Activated CD8-positive, alpha-beta T cell treated with anti-CD3 and anti-CD28 coated beads, Interleukin-2, amount 10 ng/mL, durations not matched to agents 7 days and 5 days (primary cell): Measurements from ENCODE around the gene RHOBTB3. TPM values are rescaled to one million over a fixed set of nuclear protein-coding genes. Genes with fewer than 3 reads are reported as not detected.
"Not testable (repeated sequence)": the region's sequence is repeated elsewhere in the genome, so short reads cannot be mapped to it uniquely, and the experiment has no call there.

Source experiments
- ATAC-seq: fragments of 150-1000 bp; cut with Tn5 transposase; one replicate; pipeline ENCODE4 v1.10.0; 2021; ENCODE audit warnings: moderate library complexity
- CTCF ChIA-PET: fragments of 350-600 bp; sonication (Branson Sonifier 250); formaldehyde crosslinking; loops from one replicate; lab custom pipeline; 2021; ENCODE audit warnings: antibody characterized with exemption; lab: Charles Lee
- POLR2A ChIA-PET: fragments of 350-600 bp; sonication (Branson Sonifier 250); formaldehyde crosslinking; loops from one replicate; lab custom pipeline; 2021; ENCODE audit warnings: antibody characterized with exemption; lab: Charles Lee
- DNase-seq: peaks from one replicate; pipeline ENCODE4 v3.0.0-alpha.2; 2020
- H3K27ac Mint-ChIP-seq: one replicate; pipeline ENCODE4 v1.8.0; 2021; ENCODE audit warnings: mild to moderate bottlenecking, mixed read lengths
- H3K27me3 Mint-ChIP-seq: one replicate; pipeline ENCODE4 v1.8.0; 2021; ENCODE audit warnings: low read depth, mixed read lengths
- H3K36me3 Mint-ChIP-seq: one replicate; pipeline ENCODE4 v1.8.0; 2021; ENCODE audit warnings: low read depth, mixed read lengths
- H3K4me1 Mint-ChIP-seq: one replicate; pipeline ENCODE4 v1.8.0; 2021; ENCODE audit warnings: low read depth, mixed read lengths
- H3K4me3 Mint-ChIP-seq: one replicate; pipeline ENCODE4 v1.8.0; 2021; ENCODE audit warnings: mild to moderate bottlenecking, mixed read lengths
- H3K9me3 Mint-ChIP-seq: one replicate; pipeline ENCODE4 v1.8.0; 2022; ENCODE audit warnings: mixed read lengths; ENCODE audit not compliant: insufficient read depth
- total RNA-seq, 2 experiments: library from RNA; stranded (reverse); gene quantifications; one replicate each; pipeline ENCODE4 v1.2.3, GENCODE V29; 2021

Gene RHOBTB3
- total RNA-seq, 2 experiments from 2014 or later: 0.21 to 0.32 TPM

GRCh38 chr5:95825495-95825894, 94.4 kb downstream of the RHOBTB3 start:
- peak overlapping the region; percentile 58 for H3K27ac Mint-ChIP-seq
- H3K4me3 Mint-ChIP-seq: no peak overlapping the region
- ATAC-seq (no peak), DNase-seq (no peak)
- CTCF ChIA-PET: interaction anchor here (3.3 to 9.8 kb wide), 3 partner anchors 11 to 44 kb away, joined by 38 to 130 read pairs (median 111); no protein-coding TSS in a partner anchor
- no peaks in the 10 kb centered on the region for H3K9me3 Mint-ChIP-seq
- POLR2A ChIA-PET: interaction anchor here (5.7 to 6.7 kb wide), 2 partner anchors 10 to 17 kb away, joined by 46 to 53 read pairs; no protein-coding TSS in a partner anchor
- peaks cover 8% of the 10 kb centered on the region for H3K36me3 Mint-ChIP-seq
- no peaks in the 10 kb centered on the region for H3K27me3 Mint-ChIP-seq
- H3K4me1 Mint-ChIP-seq: peaks cover 52% of the 10 kb centered on the region

GRCh38 chr5:95826949-95827891, 96.1 kb downstream of the RHOBTB3 start:
- Mint-ChIP-seq H3K36me3 (no peaks in the 10 kb centered on the region), H3K27ac (no peak overlapping the region), H3K9me3 (no peaks in the 10 kb centered on the region), H3K4me3 (no peak overlapping the region), H3K27me3 (no peaks in the 10 kb centered on the region), H3K4me1 (peaks cover 44% of the 10 kb centered on the region)
- ATAC-seq: no peak
- no peak for DNase-seq
- ChIA-PET POLR2A (no interaction called here), CTCF (interaction anchor here (1.2 to 1.7 kb wide), 2 partner anchors 11 to 38 kb away, joined by 3 to 6 read pairs; no protein-coding TSS in a partner anchor)

- DNase-seq: no peak
- ChIA-PET CTCF (interaction anchor here (0.8 to 1.7 kb wide), 5 partner anchors 8 to 66 kb away, joined by 3 to 8 read pairs (median 5); no protein-coding TSS in a partner anchor), POLR2A (no interaction called here)
- Mint-ChIP-seq H3K27ac (no peak overlapping the region), H3K36me3 (no peaks in the 10 kb centered on the region), H3K9me3 (no peaks in the 10 kb centered on the region), H3K4me1 (peaks cover 47% of the 10 kb centered on the region), H3K4me3 (no peak overlapping the region), H3K27me3 (no peaks in the 10 kb centered on the region)
- no peak for ATAC-seq
Observed at GRCh38 chr5:95827892-95828246, 96.7 kb downstream of the RHOBTB3 start.

- CTCF ChIA-PET: interaction anchor here (2.9 kb wide), 1 partner anchor 49 kb away, joined by 19 read pairs; no protein-coding TSS in a partner anchor
- POLR2A ChIA-PET: no interaction called here
Observed at GRCh38 chr5:95830226-95830625, 99.1 kb downstream of the RHOBTB3 start.

GRCh38 chr5:95832664-95833063, 101.5 kb downstream of the RHOBTB3 start:
- H3K4me1 Mint-ChIP-seq: peaks cover 51% of the 10 kb centered on the region
- no peaks in the 10 kb centered on the region for H3K27me3 Mint-ChIP-seq
- CTCF ChIA-PET: interaction anchor here (1.1 to 2.9 kb wide), 4 partner anchors 10 to 51 kb away, joined by 4 to 19 read pairs (median 8); partner anchors contain the start of gene GLRX
- ATAC-seq (no peak), DNase-seq (no peak)
- H3K9me3 Mint-ChIP-seq: no peaks in the 10 kb centered on the region
- H3K36me3 Mint-ChIP-seq: no peaks in the 10 kb centered on the region
- H3K27ac Mint-ChIP-seq: no peak overlapping the region
- H3K4me3 Mint-ChIP-seq: no peak overlapping the region
- POLR2A ChIA-PET: interaction anchor here (1.3 kb wide), 1 partner anchor 8 kb away, joined by 4 read pairs; no protein-coding TSS in a partner anchor

More at GRCh38 chr5:95830226-95830625, 99.1 kb downstream of the RHOBTB3 start:
- no peaks in the 10 kb centered on the region for H3K27me3 Mint-ChIP-seq
- H3K4me3 Mint-ChIP-seq: no peak overlapping the region
- ATAC-seq (no peak), DNase-seq (no peak)
- H3K27ac Mint-ChIP-seq: no peak overlapping the region
- peaks cover 45% of the 10 kb centered on the region for H3K4me1 Mint-ChIP-seq
- H3K9me3 Mint-ChIP-seq: no peaks in the 10 kb centered on the region
- no peaks in the 10 kb centered on the region for H3K36me3 Mint-ChIP-seq

GRCh38 chr5:95835682-95836385, 104.7 kb downstream of the RHOBTB3 start:
- ChIA-PET POLR2A (interaction anchor here (0.6 to 3.6 kb wide), 3 partner anchors 13 to 501 kb away, joined by 3 to 46 read pairs (median 4); partner anchors contain the start of gene GLRX), CTCF (interaction anchor here (1.0 to 22.7 kb wide), 8 partner anchors 8 to 189 kb away, joined by 3 to 536 read pairs (median 10); partner anchors contain the start of genes GLRX and RFESD)
- H3K27ac Mint-ChIP-seq: peak overlapping the region; percentile 94

GRCh38 chr5:95836544-95836943, 105.4 kb downstream of the RHOBTB3 start:
- CTCF ChIA-PET: interaction anchor here (1.0 to 22.7 kb wide), 8 partner anchors 11 to 190 kb away, joined by 3 to 536 read pairs (median 6); partner anchors contain the start of genes GLRX and RFESD

More at GRCh38 chr5:95835682-95836385, 104.7 kb downstream of the RHOBTB3 start:
- H3K4me3 Mint-ChIP-seq: peak overlapping the region; percentile 80
- peaks cover 60% of the 10 kb centered on the region for H3K4me1 Mint-ChIP-seq
- no peaks in the 10 kb centered on the region for H3K9me3 Mint-ChIP-seq
- DNase-seq: no peak
- H3K27me3 Mint-ChIP-seq: no peaks in the 10 kb centered on the region
- no peaks in the 10 kb centered on the region for H3K36me3 Mint-ChIP-seq
- ATAC-seq: no peak

GRCh38 chr5:95836971-95837370, 105.8 kb downstream of the RHOBTB3 start:
- H3K4me3 Mint-ChIP-seq, H3K36me3 Mint-ChIP-seq, H3K9me3 Mint-ChIP-seq, ATAC-seq, DNase-seq, H3K27me3 Mint-ChIP-seq: not testable (repeated sequence)
- H3K4me1 Mint-ChIP-seq: peaks cover 64% of the 10 kb centered on the region
- H3K27ac Mint-ChIP-seq: peak overlapping the region; percentile 8
- CTCF ChIA-PET: interaction anchor here (1.0 to 22.7 kb wide), 8 partner anchors 11 to 190 kb away, joined by 3 to 536 read pairs (median 6); partner anchors contain the start of genes GLRX and RFESD
- POLR2A ChIA-PET: interaction anchor here (1.3 to 3.6 kb wide), 2 partner anchors 14 to 29 kb away, joined by 4 to 46 read pairs; partner anchors contain the start of gene GLRX

More at GRCh38 chr5:95836544-95836943, 105.4 kb downstream of the RHOBTB3 start:
- Mint-ChIP-seq H3K36me3 (no peaks in the 10 kb centered on the region), H3K27me3 (no peaks in the 10 kb centered on the region), H3K9me3 (no peaks in the 10 kb centered on the region), H3K4me3 (no peak overlapping the region), H3K4me1 (peaks cover 60% of the 10 kb centered on the region), H3K27ac (peak overlapping the region; percentile 8)
- no peak for ATAC-seq
- DNase-seq: no peak
- POLR2A ChIA-PET: interaction anchor here (1.3 to 3.6 kb wide), 2 partner anchors 14 to 29 kb away, joined by 4 to 46 read pairs; partner anchors contain the start of gene GLRX

- peaks cover 67% of the 10 kb centered on the region for H3K4me1 Mint-ChIP-seq
- CTCF ChIA-PET: interaction anchor here (0.8 to 22.7 kb wide), 6 partner anchors 10 to 193 kb away, joined by 3 to 536 read pairs (median 23); partner anchors contain the start of genes GLRX and RFESD
- H3K36me3 Mint-ChIP-seq: no peaks in the 10 kb centered on the region
- no peak overlapping the region for H3K27ac Mint-ChIP-seq
- H3K27me3 Mint-ChIP-seq: no peaks in the 10 kb centered on the region
- no peaks in the 10 kb centered on the region for H3K9me3 Mint-ChIP-seq
- DNase-seq: no peak
- no peak overlapping the region for H3K4me3 Mint-ChIP-seq
- POLR2A ChIA-PET: interaction anchor here (1.3 kb wide), 1 partner anchor 30 kb away, joined by 4 read pairs; no protein-coding TSS in a partner anchor
- no peak for ATAC-seq
Observed at GRCh38 chr5:95837492-95837891, 106.4 kb downstream of the RHOBTB3 start.

GRCh38 chr5:95838001-95838520, 106.9 kb downstream of the RHOBTB3 start:
- peaks cover 67% of the 10 kb centered on the region for H3K4me1 Mint-ChIP-seq
- CTCF ChIA-PET: interaction anchor here (0.8 to 22.7 kb wide), 10 partner anchors 10 to 194 kb away, joined by 3 to 536 read pairs (median 4); partner anchors contain the start of genes GLRX and RFESD
- no peak for DNase-seq
- POLR2A ChIA-PET: no interaction called here
- H3K4me3 Mint-ChIP-seq: no peak overlapping the region
- no peaks in the 10 kb centered on the region for H3K27me3 Mint-ChIP-seq
- no peak for ATAC-seq
- no peaks in the 10 kb centered on the region for H3K36me3 Mint-ChIP-seq
- H3K27ac Mint-ChIP-seq: no peak overlapping the region
- H3K9me3 Mint-ChIP-seq: no peaks in the 10 kb centered on the region
